ENCODE measurements around the gene NFYC.
"Not testable (repeated sequence)": the region's sequence is repeated elsewhere in the genome, so short reads cannot be mapped to it uniquely, and the experiment has no call there.

Gene NFYC

DNA sequence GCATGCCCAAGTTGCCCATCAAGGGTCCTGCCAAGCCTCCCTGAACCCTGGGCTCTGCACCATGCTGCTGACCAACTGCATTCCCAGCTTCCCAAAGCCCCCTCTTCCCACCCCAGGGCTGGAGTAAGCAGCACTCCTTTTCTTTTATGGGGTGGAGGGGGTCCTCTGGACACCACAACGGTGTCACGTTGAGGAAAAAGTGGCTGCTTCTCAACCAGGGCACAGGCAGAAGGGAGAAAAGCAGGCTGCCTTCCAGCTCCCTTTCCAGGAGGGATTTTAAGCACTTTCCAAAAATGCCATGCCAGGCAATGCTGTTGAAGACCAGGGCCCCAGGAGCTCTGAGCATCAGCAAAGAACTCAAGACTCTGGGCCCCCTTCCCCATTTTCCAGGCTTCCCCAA is 26.7 kb upstream of the NFYC start:
- in situ Hi-C loops (cut with MboI; ENCODE audit: low sequenced_read_pairs): no loop called here

DNA sequence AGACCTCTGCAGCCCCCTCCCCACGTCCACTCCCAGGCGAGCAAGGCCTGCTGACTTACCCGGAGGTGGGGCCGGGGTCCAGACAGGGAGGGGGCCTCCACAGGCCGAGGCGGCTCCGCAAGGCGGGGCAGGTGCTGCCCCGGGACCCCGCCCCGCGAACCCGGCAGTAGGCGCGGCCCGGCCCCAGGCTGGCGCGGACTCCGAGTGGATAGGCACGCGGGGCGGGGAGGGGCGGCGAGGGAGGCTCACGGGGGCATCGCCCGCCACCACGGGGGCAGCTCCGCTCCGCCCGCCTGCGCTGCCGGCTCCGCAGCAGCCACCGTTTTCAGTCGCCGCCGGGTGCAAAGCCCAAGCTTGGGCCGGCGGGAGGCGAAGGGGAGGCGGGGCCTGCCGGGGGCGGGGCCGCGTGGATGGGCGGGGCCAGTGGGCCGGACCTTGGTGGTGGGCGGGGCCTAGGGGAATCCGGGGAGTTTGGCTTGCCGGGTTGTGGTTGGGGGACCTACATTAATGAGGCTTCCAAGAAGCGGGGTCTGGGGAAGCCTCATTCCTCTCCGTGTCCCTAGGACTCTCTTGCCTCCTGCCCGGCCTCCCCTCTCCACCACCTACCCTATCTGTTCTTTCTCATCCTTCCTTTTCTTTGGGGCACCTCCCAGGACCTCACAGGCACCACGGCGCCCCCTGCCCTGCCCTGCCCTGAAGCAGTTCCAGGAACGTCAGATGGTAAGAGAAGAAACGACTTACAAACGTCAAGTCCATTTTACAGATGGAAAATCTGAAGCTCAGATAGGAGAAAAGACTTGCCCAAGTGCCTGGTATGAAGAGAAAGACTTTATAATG is 26.0 kb upstream of the NFYC start, which contains the start of gene RIMS3:
Gene RIMS3, minus strand, starts transcription at position 348 of the 837 bp plus-strand sequence. CDS start 23,757 bp downstream, outside the sequence.
- in situ Hi-C loops (cut with MboI; ENCODE audit: low sequenced_read_pairs): no loop called here

DNA sequence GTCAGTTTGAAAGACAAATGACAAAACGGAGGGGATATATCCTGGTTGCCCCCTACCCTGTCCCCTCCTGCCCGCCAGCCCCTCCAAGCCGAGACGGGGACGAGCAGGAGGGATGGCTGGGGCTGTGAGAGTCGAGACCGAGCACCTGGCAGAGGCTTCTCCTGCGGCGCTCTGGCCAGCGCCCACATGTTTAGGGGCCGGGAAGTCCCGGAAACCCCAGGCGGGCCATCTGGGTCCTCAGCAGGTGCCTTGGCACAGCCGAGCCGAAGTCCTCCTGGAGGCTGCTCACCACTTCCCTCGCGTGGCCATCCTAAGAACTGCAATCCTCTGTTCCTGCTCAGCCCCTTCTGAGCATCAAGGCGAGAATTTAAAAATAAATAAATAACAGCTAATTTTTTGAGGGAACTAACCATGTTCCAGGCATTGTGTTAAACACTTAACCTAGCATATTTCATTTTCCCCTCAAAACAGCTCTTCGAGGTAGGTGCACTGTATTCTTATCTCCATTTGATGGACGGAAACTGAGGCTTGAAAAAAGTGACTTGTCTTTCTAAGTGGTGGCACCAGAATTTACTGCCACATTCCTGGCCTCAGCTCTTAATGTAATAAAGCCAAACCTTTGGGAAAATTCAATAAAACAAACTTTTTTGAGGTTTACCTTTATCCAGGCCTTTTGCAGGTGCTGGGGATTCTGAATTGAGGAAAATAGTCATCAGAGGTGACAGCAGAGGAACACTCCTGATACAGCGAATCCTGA is 22.6 kb upstream of the NFYC start:
- in situ Hi-C loops (cut with MboI; ENCODE audit: low sequenced_read_pairs): no loop called here

DNA sequence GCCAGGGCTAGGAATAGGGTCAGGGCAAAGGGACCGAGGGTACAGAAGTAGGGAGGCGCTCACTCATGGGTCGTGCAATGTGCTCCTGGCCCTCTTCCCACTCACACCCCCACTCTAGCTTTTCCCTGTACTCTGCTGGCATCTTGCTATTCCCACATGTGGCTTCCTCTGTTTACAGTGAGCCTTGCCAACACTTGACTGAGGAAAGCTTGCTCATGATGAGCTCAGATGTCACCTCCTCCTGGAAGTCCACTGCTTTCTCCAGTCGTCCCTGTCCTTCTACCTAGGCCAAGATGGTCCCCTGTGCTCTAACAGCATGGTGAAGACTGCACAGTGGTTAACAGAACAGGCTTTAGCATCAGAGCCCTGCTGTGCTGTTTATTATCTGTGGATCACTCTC is 18.1 kb upstream of the NFYC start:
- in situ Hi-C loops (cut with MboI; ENCODE audit: low sequenced_read_pairs): no loop called here

DNA sequence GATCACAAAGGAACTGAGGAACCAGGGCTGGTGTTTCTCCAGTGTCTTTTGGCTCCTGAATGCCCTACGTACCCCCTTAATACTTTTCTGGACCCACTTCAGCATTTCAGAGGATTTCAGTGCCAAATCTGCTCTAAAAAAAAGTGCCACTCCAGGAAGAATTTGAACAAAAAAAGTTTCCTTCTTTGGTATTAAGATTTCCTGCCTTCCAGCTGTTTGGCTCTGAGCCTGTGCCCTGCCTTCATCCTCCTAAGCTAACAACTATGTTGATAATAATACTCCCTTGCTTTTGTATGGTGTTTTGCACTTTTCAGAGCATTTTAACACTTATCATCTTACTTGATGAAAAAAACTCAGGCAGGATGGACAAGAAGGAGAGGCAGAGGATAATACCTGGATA is 15.0 kb upstream of the NFYC start:
- in situ Hi-C loops (cut with MboI; ENCODE audit: low sequenced_read_pairs): no loop called here

DNA sequence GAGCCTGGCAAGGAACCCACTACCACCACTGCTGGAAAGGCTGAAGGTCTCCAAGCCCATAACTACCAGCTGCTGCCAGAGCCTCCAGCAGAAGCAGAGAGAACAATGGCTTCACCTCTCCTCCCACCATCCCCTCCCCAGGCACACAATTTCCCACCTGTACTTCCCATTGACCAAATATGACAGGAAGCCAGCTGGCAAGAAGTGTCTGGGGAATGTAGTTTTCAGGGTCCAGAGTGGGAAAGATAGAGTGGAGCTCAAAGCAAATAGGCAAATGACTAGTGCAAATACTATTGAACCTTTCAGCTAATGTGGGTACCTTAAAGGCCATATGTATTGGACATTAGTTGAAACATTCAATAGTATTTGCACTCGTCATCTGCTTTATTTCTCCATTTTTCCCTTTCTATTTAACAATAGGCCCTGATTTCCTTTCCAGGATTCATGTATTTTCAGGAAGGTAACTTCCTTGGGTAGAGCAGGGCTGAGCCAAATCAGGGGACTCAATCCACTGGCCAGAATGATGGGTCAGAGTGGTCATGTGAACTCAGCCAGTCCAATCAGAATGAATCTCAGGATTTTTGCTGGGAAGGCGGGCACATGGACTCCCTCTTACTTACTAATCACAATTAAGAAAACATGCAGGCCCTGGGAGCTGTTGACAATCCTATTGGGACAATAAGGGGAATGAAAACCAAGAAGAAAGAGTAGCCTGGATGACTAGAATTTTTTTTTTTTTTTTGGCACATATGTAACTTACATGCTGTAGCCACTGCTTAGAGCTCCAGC is 12.1 kb upstream of the NFYC start:
- in situ Hi-C loops (cut with MboI; ENCODE audit: low sequenced_read_pairs): no loop called here

DNA sequence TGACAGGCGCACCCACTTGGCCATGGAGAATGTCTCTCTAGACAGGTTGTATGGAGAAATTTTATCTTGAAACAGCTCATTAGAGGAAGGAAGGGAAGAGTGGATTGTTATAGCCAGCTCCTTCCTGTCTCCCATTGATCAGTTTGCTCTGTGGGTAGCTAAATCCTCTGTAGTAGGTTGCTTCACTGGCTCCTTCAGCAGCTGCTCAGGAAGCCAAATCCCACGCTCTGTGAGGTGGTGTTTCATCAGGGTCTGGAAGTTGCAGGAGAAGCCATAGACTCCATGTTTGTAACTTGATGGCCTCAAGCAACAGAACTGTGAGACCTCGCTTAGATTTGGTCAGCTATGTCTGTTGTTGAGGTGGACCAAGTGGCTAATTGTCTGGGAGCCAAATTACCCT is 6.8 kb upstream of the NFYC start:
- in situ Hi-C loops (cut with MboI; ENCODE audit: low sequenced_read_pairs): no loop called here

DNA sequence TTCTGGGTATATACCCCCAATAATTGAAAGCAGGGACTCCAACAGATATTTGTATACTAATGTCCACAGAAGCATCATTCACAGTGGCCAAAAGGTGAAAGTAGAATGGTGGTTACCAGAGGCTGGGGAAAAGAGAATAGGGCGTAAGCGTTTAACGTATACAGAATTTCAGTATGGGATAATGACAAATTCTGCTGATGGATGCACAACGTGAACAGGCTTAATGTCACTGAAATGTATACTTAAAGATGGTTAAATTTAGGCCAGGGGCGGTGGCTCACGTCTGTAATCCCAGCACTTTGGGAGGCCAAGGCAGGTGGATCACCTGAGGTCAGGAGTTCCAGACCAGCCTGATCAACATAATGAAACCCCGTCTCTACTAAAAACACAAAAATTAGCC is 4.4 kb upstream of the NFYC start:
- in situ Hi-C loops (cut with MboI; ENCODE audit: low sequenced_read_pairs): no loop called here

DNA sequence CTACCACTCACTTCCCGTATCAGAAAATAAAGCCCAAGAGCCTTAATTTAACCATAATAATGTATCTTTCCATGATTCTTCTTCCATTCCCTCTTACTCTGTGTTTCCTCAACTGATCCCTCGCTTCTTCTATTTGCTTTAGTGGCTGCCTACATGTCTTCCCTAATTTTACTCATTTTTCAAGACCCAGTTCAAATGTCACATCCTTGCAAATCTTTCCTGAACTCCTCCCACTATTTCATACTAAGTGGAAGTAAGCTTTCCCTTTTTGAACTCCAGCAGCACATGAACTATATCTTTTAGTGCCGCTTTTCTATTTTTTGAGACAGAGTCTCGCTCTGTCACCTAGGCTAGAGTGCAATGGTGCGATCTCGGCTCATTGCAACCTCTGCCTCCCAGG is 3.8 kb upstream of the NFYC start:
- in situ Hi-C loops (cut with MboI; ENCODE audit: low sequenced_read_pairs): no loop called here

DNA sequence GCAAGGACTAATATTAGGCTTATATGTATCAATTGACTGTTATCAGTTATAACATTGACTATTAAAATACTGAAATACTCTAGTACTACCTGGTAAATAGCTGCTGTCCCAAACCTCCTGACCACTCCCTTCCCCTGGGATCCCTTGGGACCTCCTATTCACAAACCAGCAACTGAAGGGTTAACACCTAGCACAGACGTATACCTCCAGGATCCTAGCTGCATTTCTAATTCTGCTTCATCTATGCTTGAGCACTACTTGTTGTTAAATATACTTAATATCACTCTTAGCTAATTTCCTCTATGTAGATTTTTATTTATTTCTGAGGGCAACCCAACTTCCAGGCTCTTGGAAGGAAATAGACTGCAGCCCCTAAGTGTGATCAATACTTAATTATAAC is 1.8 kb upstream of the NFYC start:
- in situ Hi-C loops (cut with MboI; ENCODE audit: low sequenced_read_pairs): no loop called here

DNA sequence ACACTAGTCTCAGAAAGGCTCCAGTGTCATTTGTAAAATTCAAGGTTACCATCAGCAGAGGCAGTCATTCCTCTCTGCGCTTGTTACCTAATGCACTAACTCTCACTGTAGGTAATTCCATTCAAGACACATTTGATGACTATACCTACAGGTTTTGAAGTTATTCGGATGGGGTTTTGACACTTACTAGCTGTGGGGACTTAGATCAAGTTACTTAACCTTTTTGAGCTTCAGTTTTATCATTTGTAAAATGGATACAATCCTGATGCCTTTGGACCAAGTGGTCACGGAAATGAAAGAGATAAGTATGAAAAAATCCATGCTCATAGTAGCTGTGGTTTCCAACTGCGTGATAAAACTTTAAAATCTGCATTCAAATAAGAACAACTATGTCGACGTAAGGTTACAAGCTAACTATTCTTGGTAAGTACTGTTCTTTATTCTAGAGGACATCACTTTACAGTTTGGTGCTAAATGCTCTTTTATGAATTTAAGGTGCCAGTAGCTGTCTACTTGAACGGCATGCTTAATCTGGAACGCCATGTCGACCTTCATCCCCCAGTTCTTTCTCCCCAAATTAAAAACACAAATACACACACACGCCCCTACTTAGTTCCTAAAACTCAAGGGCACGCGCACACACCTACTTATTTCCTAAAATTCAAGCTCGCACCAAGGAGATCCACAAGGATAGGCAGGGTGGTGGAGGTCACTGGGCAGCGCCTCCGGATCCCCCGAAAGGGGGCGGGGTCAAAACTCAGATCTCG is 550 bp upstream of the NFYC start:
- in situ Hi-C loops (cut with MboI; ENCODE audit: low sequenced_read_pairs): no loop called here

DNA sequence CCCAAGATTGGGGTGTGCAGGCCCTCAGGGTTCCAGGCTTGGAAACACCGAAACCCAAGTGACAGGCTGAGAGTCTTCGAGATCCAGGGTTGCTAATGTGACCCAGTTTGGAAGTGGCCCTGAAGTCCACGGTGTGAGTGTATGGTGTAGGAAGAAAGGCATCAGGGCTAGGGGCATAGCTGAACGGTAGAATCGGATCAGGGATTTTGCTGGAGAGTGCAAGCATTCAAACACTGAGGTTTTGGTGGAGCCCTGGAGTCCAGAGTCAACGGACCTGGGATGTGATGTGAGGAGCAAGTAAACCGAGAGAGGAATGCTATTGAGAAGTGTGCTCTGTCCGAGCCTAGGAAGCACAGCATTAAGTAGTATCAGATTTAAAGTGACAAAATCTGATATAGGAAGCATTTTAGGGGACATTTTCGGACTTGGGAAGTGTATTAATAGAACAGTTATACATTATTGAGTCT is 958 bp downstream of the NFYC start:
- in situ Hi-C loops (cut with MboI; ENCODE audit: low sequenced_read_pairs): no loop called here

DNA sequence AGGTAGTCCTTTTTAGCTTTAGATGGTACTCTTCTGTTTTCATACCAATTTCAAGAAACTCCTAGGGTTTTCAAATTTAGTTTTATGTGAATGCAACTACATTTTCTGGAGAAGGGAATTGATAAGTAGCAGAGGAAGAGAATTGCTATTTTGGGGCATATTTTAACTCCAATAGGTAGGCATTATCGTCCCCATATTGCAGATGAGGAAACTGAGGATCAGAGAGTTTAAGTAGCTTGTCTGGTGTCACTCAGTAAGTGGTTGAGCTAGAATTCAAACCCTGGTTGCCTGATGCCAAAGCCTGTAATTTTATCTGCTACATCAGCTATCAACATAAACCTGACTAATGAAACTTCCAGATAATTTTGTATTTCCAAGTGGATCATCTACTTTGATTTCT is 1.9 kb downstream of the NFYC start:
- in situ Hi-C loops (cut with MboI; ENCODE audit: low sequenced_read_pairs): no loop called here

DNA sequence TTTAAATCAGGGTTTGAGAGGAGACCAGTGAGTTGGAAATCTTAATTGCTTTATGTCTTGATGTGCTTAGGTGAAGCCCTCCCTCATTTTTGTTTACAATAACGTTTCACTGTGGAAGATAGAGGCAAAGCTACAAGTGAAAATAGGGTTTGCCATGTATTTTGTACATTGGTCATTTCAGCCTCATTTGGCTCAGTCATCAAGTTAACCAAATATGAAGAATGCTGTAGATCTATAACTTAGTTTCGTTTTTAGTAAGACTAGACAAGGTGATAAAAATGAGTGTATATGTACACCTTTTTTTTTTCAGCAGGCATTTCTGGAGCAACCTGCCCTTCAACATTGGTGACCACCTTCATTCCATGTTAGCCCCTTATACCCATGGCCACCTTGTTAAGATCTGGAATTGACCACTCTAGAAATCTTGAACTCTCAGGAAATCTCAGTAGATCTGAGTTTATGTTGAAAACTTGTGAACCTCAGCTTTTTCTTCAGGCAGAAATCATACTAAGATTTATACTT is 2.9 kb downstream of the NFYC start:
- in situ Hi-C loops (cut with MboI; ENCODE audit: low sequenced_read_pairs): no loop called here

DNA sequence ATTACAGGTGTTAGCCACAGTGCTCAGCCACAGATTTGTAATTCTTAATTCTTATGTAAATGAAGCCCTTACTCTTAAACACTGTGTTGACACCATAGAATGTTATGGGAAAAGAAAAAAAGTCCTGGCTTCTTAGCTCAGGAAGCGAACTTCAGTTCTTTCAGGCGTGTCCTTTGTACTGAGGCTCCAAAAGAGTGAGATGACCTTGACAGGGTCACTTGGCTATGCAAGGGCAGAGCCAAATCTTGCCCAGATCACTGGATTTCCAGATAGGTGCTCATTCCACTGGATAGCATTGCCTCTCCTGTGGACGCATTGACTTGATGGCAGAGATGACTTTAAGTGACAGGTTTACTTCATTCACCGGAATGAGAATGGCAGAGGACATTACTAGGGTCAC is 4.8 kb downstream of the NFYC start:
- in situ Hi-C loops (cut with MboI; ENCODE audit: low sequenced_read_pairs): no loop called here

DNA sequence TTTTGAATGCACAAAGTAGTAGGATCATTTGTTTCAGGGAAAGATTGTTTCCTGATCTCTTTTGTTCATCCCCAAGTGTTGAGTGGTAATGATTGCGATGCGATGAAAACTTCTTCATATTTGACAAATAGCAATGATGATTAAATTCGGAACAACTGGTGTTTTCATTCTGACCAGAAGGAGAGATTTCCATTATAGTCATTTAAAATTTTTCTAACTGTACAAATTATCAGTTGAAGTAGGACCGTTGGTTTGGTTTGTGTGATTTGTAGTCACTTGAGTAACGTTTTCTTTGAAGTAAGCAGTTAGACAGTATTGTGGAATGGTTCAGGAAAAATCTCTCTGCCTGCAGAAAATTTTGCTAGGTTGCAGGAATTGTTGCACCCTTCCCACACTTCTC is 5.9 kb downstream of the NFYC start:
- in situ Hi-C loops (cut with MboI; ENCODE audit: low sequenced_read_pairs): no loop called here

DNA sequence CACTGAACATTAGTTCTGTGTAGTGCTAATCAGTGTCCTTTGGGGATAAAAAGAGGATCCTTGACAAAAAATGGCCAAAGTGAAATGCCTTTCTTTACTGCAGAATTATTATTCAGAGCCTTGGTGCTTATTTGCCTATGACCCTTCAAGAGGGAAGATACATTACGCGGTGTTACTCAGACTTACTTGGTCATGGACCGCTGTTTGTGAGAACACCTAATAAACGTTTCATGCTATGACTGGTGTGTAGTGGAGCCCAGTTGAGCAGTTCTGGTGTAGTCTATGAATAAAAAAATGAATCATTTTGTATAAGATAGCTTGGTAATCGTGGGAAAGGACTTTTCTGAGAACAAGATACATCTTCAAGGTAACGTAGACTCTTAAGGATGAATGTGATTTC is 8.3 kb downstream of the NFYC start:
- in situ Hi-C loops (cut with MboI; ENCODE audit: low sequenced_read_pairs): no loop called here

DNA sequence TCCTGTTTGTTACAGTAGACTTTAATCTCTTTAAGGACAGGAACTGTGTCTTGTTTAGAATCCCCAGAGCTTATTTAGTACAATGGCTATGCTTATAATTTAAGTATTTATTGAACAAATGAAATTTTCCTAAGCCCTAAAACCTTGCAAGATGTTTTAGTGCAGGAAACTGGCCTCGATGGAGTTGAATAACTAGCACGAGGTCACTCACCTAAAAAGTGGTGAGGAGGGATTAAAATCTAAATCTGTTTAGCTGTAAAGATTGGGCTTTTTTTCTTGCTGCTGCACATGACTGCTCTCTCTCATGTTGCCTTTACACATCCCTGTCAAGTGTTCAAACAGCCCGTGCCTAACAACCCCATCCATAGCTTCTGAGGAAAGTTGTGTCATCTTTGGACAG is 10.2 kb downstream of the NFYC start:
- in situ Hi-C loops (cut with MboI; ENCODE audit: low sequenced_read_pairs): no loop called here

DNA sequence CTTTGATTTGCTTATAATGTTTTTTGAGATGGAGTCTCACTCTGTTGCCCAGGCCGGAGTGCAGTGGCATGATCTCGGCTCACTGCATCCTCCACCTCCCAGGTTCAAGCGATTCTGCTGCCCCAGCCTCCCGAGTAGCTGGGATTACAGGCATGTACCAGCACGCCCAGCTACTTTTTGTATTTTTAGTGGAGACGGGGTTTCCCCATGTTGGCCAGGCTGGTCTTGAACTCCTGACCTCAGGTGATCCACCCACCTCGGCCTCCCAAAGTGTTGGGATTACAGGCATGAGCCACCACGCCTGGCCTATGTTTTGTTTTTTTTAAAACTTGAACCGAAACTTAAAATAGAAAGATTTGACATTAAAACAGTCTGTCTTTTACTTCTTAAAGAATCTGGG is 11.3 kb downstream of the NFYC start:
- in situ Hi-C loops (cut with MboI; ENCODE audit: low sequenced_read_pairs): not testable (repeated sequence)

DNA sequence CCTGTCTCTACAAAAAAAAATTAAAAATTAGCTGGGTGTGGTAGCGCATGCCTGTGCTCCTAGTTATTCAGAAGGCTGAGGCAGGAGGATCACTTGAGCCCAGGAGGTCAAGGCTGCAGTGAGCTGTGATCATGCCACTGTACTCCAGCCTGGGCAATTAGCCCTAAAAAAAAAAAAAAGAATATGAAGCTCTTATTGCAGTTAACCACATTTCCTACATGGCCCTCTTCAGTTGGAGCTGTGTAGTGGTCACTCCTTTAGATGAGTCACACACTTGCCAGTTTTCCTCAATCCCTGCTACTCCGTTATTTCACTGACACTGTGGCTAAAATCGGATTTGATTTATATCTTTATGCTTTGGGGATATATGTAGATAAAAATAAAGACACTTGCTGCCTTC is 11.8 kb downstream of the NFYC start:
- in situ Hi-C loops (cut with MboI; ENCODE audit: low sequenced_read_pairs): no loop called here

All from HL-60/S4 treated with phorbol 12-myristate 13-acetate at 8.2 ng/mL for 4 days and 3 days (cell line).